HG03457 (cell line): ENCODE measurements around the gene GPD1.
"Not testable (repeated sequence)": the region's sequence is repeated elsewhere in the genome, so short reads cannot be mapped to it uniquely, and the experiment has no call there.

Source experiments
- ATAC-seq: cut with Tn5 transposase; IDR thresholded peaks from one replicate; pipeline ENCODE4 v1.9.1; 2021; ENCODE audit warnings: moderate number of reproducible peaks; ENCODE audit not compliant: unreplicated experiment

The GPD1 gene

DNA sequence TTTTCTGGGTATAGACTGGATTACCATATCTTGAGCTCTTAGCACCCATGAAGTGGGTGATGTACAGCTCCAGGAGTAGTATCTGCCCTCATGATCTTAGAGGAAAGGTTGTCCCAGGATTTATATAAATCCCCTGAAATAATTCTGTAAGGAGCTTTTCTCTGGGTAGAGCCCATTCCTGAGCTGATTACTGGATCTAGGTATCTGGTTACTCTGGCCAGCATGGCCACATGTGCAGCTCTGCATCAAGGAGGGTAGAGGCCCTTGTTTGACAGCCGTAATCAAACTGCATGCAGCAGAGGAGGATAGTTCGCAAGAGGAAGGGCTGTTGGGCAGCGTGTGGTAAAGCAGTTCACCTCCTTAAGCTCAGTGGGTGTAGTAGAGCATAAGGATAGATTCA lies 16.7 kb downstream of the GPD1 start:
- ATAC-seq = no peak

GRCh38 chr12:50120953-50121352 lies 17.1 kb downstream of the GPD1 start:
- ATAC-seq = no peak

DNA sequence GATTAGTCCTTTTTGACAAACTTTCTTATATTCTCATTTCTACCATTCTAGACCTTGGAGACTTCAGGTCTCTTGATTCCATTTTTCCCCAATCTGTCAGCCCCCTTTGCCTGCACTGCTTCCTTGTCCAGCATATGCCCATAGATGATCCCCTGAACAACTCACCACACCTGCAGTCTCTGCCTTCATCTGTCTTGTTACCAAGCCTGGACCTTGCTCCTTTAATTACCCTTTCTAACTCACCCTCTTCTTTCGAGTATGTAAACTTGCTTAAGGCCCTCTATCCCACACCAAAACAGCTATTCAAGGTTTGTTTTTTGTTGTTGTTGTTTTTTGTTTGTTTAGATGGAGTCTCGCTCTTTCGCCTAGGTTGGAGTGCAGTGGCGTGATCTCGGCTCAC lies 17.8 kb downstream of the GPD1 start:
- no peak for ATAC-seq

DNA sequence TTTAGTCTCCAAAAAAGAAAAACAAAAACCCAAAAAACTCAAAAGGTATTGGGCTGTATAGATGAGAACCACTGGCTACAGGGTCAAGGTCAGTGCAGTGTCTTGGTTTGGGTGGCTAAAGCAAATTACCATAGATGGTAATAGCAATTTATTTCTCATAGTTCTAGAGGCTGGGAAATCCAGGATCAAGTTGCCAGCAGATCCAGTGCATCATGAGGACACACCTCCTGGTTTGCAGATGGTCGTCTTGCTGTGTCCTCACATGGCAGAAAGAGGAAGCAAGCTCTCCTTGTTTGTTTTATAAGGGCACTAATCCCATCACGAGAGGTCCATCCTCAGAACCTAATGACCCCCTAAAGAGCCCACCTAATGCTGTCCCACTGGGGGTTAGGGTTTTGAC lies 19.4 kb downstream of the GPD1 start:
- ATAC-seq = no peak

DNA sequence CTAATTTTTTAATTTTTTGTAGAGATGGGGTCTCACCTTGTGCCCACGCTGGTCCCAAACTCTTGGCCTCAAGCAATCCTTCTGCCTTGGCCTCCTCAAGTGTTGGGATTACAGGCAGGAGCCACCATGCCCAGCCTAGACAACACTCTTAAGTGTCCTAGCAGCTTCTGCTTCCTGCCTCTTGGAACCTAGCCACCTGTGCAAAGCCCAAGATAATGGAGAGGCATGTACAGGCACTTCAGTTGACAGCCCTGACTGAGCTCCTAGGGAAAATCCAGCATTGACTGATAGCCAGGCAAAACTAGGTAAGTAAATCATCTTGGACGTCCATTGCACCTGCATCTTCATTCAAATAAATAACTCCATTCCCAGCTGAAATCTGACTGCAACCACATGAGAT lies 23.7 kb downstream of the GPD1 start:
- ATAC-seq = no peak

GRCh38 chr12:50129290-50129689 lies 25.5 kb downstream of the GPD1 start:
- ATAC-seq = no peak

DNA sequence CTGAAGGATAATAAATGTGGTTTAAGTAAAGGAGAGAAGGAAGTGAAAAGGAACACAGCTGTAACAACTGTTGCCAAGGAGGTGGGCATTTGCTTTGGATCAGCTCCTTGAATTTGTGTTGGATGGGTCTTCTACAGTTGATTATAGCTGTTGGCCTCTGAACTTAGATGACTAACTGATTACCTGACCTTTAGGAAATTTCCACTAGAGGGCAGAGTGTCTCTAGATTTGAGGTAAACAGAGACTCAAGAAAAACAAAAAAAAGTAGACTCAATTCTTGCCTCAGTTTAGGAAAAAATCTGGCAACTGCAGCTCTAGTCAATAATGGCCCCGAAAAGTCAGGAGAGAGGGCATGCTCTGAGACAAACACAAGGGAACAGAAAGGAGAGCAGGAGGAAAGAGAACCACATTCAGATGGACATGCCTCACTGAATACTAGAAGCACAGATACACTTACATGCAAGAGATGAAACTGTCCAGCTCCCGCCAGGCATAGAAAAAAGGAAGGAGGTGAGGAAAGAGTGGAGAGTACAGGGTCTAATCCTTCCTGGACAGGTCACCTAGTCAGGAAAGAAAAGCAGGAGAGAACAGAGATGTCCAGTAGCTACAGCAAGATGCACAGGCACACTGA lies 28.8 kb downstream of the GPD1 start:
- ATAC-seq = no peak

DNA sequence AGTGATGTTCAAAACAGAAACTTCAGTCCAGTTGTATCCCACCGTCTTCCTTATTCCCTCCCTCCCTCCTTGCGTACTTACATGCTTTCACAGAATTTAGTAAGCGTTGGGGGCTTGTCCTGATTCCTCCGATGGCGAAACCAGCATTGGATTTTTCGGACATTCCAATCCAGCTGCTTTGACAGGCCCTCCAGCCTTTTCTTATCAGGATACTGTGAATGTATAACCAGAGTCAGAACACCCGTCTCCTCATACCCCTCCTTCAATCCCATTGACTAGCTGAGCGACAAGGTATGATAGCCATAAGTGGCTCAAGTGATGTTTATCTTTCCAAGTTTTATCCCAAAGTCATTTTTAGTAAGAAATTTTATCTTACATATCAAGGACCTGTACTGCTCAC lies 39.2 kb downstream of the GPD1 start:
- no peak for ATAC-seq

GRCh38 chr12:50145439-50145838 lies 41.6 kb downstream of the GPD1 start:
- no peak for ATAC-seq

DNA sequence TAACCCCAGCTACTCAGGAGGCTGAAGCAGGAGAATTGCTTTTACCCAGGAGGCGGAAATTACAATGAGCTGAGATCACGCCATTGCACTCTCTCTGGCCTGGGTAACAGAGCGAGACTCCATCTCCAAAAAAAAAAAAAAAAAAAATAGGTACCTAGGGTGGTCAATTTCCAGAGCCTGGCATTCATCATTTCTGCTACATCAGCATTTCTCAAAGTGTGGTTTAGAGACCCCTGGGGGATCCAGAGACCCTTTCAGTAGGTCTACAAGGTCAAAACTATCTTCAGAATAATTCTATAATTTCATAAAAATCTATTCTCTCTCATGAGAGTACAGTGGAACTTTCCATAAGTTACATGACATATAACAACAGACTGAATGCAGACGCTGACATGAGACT lies 43.5 kb downstream of the GPD1 start:
- ATAC-seq = no peak

GRCh38 chr12:50148011-50148410 lies 44.2 kb downstream of the GPD1 start:
- not testable (repeated sequence) for ATAC-seq

GRCh38 chr12:50149311-50149710 lies 45.5 kb downstream of the GPD1 start:
- ATAC-seq = no peak

GRCh38 chr12:50151047-50151687 lies 47.4 kb downstream of the GPD1 start:
- no peak for ATAC-seq

DNA sequence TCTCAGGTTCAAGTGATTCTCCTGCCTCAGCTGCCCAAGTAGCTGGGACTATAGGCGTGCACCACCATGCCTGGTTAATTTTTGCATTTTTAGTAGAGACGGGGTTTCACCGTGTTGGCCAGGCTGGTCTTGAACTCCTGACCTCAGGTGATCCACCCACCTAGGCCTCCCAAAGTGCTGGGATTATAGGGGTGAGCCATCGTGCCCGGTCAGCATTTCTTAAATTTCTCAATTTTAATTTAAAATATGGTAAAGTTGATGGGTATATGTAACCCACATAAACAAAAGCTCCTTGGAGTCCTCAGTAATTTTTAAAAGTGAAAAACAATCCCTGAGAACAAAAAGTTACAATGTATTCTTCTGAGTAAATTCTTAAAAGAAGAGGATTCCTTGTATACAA lies 51.1 kb downstream of the GPD1 start:
- not testable (repeated sequence) for ATAC-seq

GRCh38 chr12:50156641-50157040 lies 52.8 kb downstream of the GPD1 start:
- ATAC-seq = no peak

DNA sequence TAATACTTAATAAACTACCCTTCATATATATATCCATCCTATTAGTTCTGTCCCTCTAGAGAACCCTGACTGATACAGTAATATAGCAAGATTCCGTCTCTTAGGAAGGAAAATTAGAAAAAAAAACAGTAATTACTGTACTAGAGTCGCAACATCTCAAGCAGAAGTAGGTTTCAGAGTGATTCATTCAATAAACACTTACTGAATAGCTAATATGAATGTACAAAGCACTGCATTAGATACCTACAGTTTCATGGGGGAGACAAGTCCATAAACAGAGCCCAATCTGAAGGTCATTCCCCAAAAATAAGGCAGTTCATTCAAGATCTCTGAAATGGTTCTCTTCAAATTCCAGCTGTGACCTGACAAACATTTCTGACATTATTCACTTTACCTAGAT lies 53.5 kb downstream of the GPD1 start:
- ATAC-seq = no peak

GRCh38 chr12:50160643-50161042 lies 56.8 kb downstream of the GPD1 start:
- ATAC-seq = no peak
